Measurements from ENCODE around the gene CRABP1.

DNA sequence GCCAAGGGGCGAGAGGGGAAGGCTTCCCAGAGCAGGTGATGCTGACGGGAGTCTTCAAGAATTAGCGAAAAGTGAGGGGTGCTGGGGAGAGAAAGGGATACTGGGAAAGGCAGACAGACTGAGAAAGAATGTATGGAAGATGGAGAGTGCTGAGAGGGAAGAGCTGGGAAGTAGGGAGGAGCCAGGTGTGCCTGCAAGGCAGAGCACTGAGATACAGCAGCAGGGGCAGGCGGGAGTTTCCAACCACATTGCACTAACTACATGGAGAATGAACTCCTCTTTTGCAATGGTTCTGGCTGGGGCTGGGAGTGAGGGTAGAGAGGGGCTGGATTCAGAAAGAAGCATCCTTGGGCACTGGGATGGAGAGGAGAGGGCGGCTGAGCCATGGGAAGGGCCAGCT is 16.0 kb upstream of the CRABP1 start:
- TF ChIP-seq, protein P1, sequence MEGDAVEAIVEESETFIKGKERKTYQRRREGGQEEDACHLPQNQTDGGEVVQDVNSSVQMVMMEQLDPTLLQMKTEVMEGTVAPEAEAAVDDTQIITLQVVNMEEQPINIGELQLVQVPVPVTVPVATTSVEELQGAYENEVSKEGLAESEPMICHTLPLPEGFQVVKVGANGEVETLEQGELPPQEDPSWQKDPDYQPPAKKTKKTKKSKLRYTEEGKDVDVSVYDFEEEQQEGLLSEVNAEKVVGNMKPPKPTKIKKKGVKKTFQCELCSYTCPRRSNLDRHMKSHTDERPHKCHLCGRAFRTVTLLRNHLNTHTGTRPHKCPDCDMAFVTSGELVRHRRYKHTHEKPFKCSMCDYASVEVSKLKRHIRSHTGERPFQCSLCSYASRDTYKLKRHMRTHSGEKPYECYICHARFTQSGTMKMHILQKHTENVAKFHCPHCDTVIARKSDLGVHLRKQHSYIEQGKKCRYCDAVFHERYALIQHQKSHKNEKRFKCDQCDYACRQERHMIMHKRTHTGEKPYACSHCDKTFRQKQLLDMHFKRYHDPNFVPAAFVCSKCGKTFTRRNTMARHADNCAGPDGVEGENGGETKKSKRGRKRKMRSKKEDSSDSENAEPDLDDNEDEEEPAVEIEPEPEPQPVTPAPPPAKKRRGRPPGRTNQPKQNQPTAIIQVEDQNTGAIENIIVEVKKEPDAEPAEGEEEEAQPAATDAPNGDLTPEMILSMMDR (IDR thresholded peaks at IDR 0.05) = no peak
- no peak for TF ChIP-seq POLR2A (IDR thresholded peaks at IDR 0.05)

Data from lower leg skin (tissue), 3 donors.